Prostate gland (tissue), 2 donors: ENCODE results near the gene PLA2G4D. TPM values are rescaled to one million over a fixed set of nuclear protein-coding genes. Genes with fewer than 3 reads are reported as not detected.

Source experiments
- DNase-seq: peaks from one replicate; pipeline ENCODE4 v3.0.0-alpha.2; 2019; ENCODE audit warnings: low spot score
- H3K27ac ChIP-seq, 2 donors: fragments of 200-600 bp; sonication (generic); 2 replicates each; pipeline ENCODE4 v1.5.1; 2017 to 2019
- H3K27me3 ChIP-seq: fragments of 200-600 bp; sonication (generic); replicated peaks from 2 replicates; pipeline ENCODE4 v1.5.1; 2019; ENCODE audit not compliant: insufficient read depth
- H3K36me3 ChIP-seq, 2 donors: fragments of 200-600 bp; sonication (generic); 1 replicate in 1 of 2; 2 replicates in 1 of 2; pipeline versions ENCODE4 v1.5.1 to v1.8.1; 2017 to 2019
- H3K4me1 ChIP-seq: fragments of 200-600 bp; sonication (generic); replicated peaks from 2 replicates; pipeline ENCODE4 v1.5.1; 2019
- H3K4me3 ChIP-seq, 2 donors: fragments of 200-600 bp; sonication (generic); 2 replicates each; pipeline ENCODE4 v1.5.1; 2017 to 2019
- H3K9me3 ChIP-seq: fragments of 200-600 bp; sonication (generic); 2 replicates; pipeline ENCODE4 v1.5.1; 2017
- POLR2A ChIP-seq: fragments of 450-650 bp; IDR thresholded peaks from one replicate; pipeline ENCODE4 v1.6.1; 2016; ENCODE audit warnings: antibody characterized with exemption, mild to moderate bottlenecking
- POLR2AphosphoS5 ChIP-seq: sonication (generic); formaldehyde crosslinking; IDR thresholded peaks from one replicate; pipeline ENCODE4 v1.6.1; 2017; ENCODE audit warnings: antibody characterized with exemption
- WGBS: methylation state at CpG from one replicate; pipeline ENCODE4 v1.1.5; 2018; 5-methylcytosine and 5-hydroxymethylcytosine counted together
- intact Hi-C: fragments of 100-400 bp; cut with DNase I; formaldehyde crosslinking; loops from one replicate; pipeline ENCODE4 v1.14.2; 2022
- total RNA-seq, 2 donors: library from RNA; depleted of rRNA; stranded (reverse); fragments of >200 nt; gene quantifications; one replicate each; pipeline ENCODE4 v1.1.0, GENCODE V29; 2016
- TF ChIP-seq, protein P1 (sequence below), 4 experiments: fragments of 200-600 bp in 2 of 4; fragments of 450-650 bp in 2 of 4; sonication (generic) in 2 of 4; IDR thresholded peaks; 1 replicate in 3 of 4; 2 replicates in 1 of 4; pipeline ENCODE4 v1.5.1; 2016 to 2019; ENCODE audit warnings: antibody characterized with exemption in 4 of 4, mild to moderate bottlenecking in 2 of 4, moderate library complexity in 2 of 4

Gene PLA2G4D
- total RNA-seq, 2 donors from 2014 or later = 1.5 to 2.1 TPM

- Histone ChIP-seq H3K4me3 (no peak overlapping the region), H3K4me1 (no peaks in the 10 kb centered on the region), H3K9me3 (no peaks in the 10 kb centered on the region), H3K36me3 (no peaks in the 10 kb centered on the region), H3K27me3 (no peaks in the 10 kb centered on the region), H3K27ac (no peak overlapping the region)
- DNase-seq = no peak
- TF ChIP-seq POLR2AphosphoS5 = no peak
- TF ChIP-seq, protein P1, sequence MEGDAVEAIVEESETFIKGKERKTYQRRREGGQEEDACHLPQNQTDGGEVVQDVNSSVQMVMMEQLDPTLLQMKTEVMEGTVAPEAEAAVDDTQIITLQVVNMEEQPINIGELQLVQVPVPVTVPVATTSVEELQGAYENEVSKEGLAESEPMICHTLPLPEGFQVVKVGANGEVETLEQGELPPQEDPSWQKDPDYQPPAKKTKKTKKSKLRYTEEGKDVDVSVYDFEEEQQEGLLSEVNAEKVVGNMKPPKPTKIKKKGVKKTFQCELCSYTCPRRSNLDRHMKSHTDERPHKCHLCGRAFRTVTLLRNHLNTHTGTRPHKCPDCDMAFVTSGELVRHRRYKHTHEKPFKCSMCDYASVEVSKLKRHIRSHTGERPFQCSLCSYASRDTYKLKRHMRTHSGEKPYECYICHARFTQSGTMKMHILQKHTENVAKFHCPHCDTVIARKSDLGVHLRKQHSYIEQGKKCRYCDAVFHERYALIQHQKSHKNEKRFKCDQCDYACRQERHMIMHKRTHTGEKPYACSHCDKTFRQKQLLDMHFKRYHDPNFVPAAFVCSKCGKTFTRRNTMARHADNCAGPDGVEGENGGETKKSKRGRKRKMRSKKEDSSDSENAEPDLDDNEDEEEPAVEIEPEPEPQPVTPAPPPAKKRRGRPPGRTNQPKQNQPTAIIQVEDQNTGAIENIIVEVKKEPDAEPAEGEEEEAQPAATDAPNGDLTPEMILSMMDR (IDR thresholded peaks at IDR 0.05) = no peak
- TF ChIP-seq POLR2A = no peak
- intact Hi-C loops = no loop called here
- 85% methylated on average over 8 of the region's 8 CpGs for WGBS
Observed at GRCh38 chr15:42140383-42141070, 46.2 kb upstream of the PLA2G4D start.

DNA sequence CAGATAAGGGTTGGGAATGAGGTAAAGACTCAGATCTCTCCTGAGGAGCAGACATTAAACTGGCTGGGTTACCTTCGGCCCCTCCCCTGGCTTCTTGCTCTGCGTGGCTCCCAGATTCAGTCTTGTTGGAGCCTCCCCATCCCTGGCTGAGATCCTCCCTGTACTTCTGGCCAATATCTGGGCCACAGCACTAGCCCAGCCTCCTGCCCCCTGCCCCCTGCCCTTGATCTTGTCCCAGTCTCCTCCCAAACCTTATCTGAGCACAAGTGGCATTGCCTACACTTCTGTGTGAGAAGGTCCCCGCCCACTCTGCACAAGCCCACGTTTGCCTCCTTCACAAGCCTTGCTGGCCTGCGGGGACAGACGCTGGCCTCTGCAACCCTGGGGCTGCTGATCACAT is 45.2 kb upstream of the PLA2G4D start:
- 79% methylated on average over 6 of the region's 6 CpGs for WGBS
- H3K27ac ChIP-seq = no peak overlapping the region
- H3K4me1 ChIP-seq = no peaks in the 10 kb centered on the region
- no peaks in the 10 kb centered on the region for H3K9me3 ChIP-seq
- TF ChIP-seq POLR2A (no peak), POLR2AphosphoS5 (no peak)
- TF ChIP-seq, protein P1 (IDR thresholded peaks at IDR 0.05) = no peak
- no peak overlapping the region for H3K4me3 ChIP-seq
- intact Hi-C loops = loop anchor here (5.0 kb wide), 2 partner anchors 72 to 147 kb away; no protein-coding TSS in a partner anchor
- DNase-seq = no peak
- no peaks in the 10 kb centered on the region for H3K36me3 ChIP-seq
- no peaks in the 10 kb centered on the region for H3K27me3 ChIP-seq

DNA sequence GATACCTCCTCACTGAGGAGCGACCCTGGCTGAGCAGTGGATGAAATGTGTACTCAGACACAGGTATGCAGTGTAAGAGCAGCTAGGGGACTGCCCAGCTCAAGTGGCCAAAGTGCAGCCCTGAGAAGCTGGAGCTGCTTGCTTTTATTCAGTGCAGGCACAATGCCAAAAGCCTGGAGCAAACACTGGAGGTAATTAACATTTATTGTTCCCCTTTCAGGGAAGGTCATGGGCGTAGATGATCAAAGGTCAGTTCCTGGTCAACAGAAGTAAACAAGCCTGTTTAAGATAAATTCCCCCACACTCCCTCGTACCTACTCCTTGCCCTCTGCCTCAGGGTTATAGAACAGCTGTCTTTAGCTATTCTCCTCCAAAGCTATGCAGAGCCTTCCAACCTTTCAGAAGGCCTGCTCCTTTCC is 44.6 kb upstream of the PLA2G4D start:
- H3K27me3 ChIP-seq = no peaks in the 10 kb centered on the region
- TF ChIP-seq POLR2A (no peak), POLR2AphosphoS5 (no peak)
- TF ChIP-seq, protein P1 (IDR thresholded peaks at IDR 0.05) = no peak
- no peak overlapping the region for H3K27ac ChIP-seq
- no peak overlapping the region for H3K4me3 ChIP-seq
- DNase-seq = no peak
- no peaks in the 10 kb centered on the region for H3K4me1 ChIP-seq
- intact Hi-C loops = loop anchor here (5.0 kb wide), 2 partner anchors 72 to 147 kb away; no protein-coding TSS in a partner anchor
- H3K36me3 ChIP-seq = no peaks in the 10 kb centered on the region
- 74% methylated on average over 3 of the region's 3 CpGs for WGBS
- H3K9me3 ChIP-seq = no peaks in the 10 kb centered on the region

- intact Hi-C loops = loop anchor here (5.0 kb wide), 2 partner anchors 71 to 146 kb away; no protein-coding TSS in a partner anchor
- Histone ChIP-seq H3K36me3 (no peaks in the 10 kb centered on the region), H3K9me3 (no peaks in the 10 kb centered on the region), H3K4me3 (no peak overlapping the region), H3K27me3 (no peaks in the 10 kb centered on the region), H3K27ac (no peak overlapping the region), H3K4me1 (no peaks in the 10 kb centered on the region)
- no peak for DNase-seq
- 91% methylated on average over 4 of the region's 4 CpGs for WGBS
- TF ChIP-seq POLR2A = no peak
- no peak for TF ChIP-seq POLR2AphosphoS5
- TF ChIP-seq, protein P1 (IDR thresholded peaks at IDR 0.05) = no peak
Observed at GRCh38 chr15:42138411-42138810, 44.0 kb upstream of the PLA2G4D start.
